GM12875 (cell line): ENCODE measurements around the gene SLIT2.

Experiments
- H3K4me3 ChIP-seq: one replicate; pipeline ENCODE4 v1.5.1; 2011; ENCODE audit warnings: low read depth, low read length, control low read depth
- CTCF ChIP-seq: IDR thresholded peaks from 2 replicates; pipeline ENCODE4 v1.5.1; 2011; ENCODE audit warnings: low read depth, mild to moderate bottlenecking, control low read depth, inconsistent platforms, low read length, moderate library complexity, borderline replicate concordance; ENCODE audit not compliant: insufficient read depth

Gene SLIT2

GRCh38 chr4:20248155-20248558 is 3.5 kb upstream of the SLIT2 start:
- TF ChIP-seq CTCF, result peak; percentile 40; the same call in 1 of the 2 replicates
- H3K4me3 ChIP-seq, result no peak overlapping the region

- no peak for TF ChIP-seq CTCF
- H3K4me3 ChIP-seq, result no peak overlapping the region
Measured at GRCh38 chr4:20249333-20249732, 2.4 kb upstream of the SLIT2 start.

GRCh38 chr4:20251031-20251795 is 492 bp upstream of the SLIT2 start:
- TF ChIP-seq CTCF, result no peak
- H3K4me3 ChIP-seq, result no peak overlapping the region

- TF ChIP-seq CTCF, result no peak
- no peak overlapping the region for H3K4me3 ChIP-seq
Measured at GRCh38 chr4:20252656-20253282, 1.1 kb downstream of the SLIT2 start.

- no peak for TF ChIP-seq CTCF
- no peak overlapping the region for H3K4me3 ChIP-seq
Measured at GRCh38 chr4:20253283-20253734, 1.6 kb downstream of the SLIT2 start.

GRCh38 chr4:20253735-20254409 is 2.2 kb downstream of the SLIT2 start:
- no peak for TF ChIP-seq CTCF
- H3K4me3 ChIP-seq, result no peak overlapping the region
